Breast epithelium (tissue), 4 donors: Measurements from ENCODE around the gene ZFAND2A. TPM values are rescaled to one million over a fixed set of nuclear protein-coding genes. Genes with fewer than 3 reads are reported as not detected.
"Not testable (repeated sequence)": the region's sequence is repeated elsewhere in the genome, so short reads cannot be mapped to it uniquely, and the experiment has no call there.

Source experiments
- DNase-seq, 2 donors: peaks; one replicate each; pipeline ENCODE4 v3.0.0-alpha.2; 2019; ENCODE audit warnings: low spot score in 2 of 2
- H3K27ac ChIP-seq, 2 donors: fragments of 200-600 bp; sonication (generic) in 1 of 2; one replicate each; pipeline ENCODE4 v1.5.1; 2016 to 2019; ENCODE audit warnings: mild to moderate bottlenecking in 1 of 2
- H3K27me3 ChIP-seq, 2 donors: fragments of 200-600 bp; sonication (generic) in 1 of 2; one replicate each; pipeline versions ENCODE4 v1.5.1 to v1.6.0; 2017 to 2019; ENCODE audit warnings: control low read depth in 1 of 2, mild to moderate bottlenecking in 1 of 2
- H3K36me3 ChIP-seq: fragments of 200-600 bp; one replicate; pipeline ENCODE4 v1.5.1; 2019
- H3K4me1 ChIP-seq, 2 donors: fragments of 200-600 bp; sonication (generic); one replicate each; pipeline ENCODE4 v1.5.1; 2016 to 2019; ENCODE audit warnings: control low read depth in 1 of 2
- H3K4me3 ChIP-seq, 3 donors: fragments of 200-600 bp; sonication (generic); 1 replicate in 2 of 3; 2 replicates in 1 of 3; pipeline ENCODE4 v1.5.1; 2016 to 2019; ENCODE audit warnings: mild to moderate bottlenecking in 3 of 3, moderate library complexity in 2 of 3
- H3K9me3 ChIP-seq, 2 donors: fragments of 200-600 bp; sonication (generic) in 1 of 2; one replicate each; pipeline ENCODE4 v1.5.1; 2016 to 2019; ENCODE audit warnings: control low read depth in 1 of 2
- POLR2A ChIP-seq: fragments of 450-650 bp; IDR thresholded peaks from one replicate; pipeline ENCODE4 v1.6.1; 2016; ENCODE audit warnings: antibody characterized with exemption, mild to moderate bottlenecking, moderate library complexity
- POLR2AphosphoS5 ChIP-seq, 3 donors: sonication (generic); formaldehyde crosslinking; IDR thresholded peaks; one replicate each; pipeline ENCODE4 v1.6.1; 2017; ENCODE audit warnings: antibody characterized with exemption in 3 of 3
- intact Hi-C: fragments of 100-400 bp; cut with DNase I; formaldehyde crosslinking; loops from one replicate; pipeline ENCODE4 v1.15.1; 2023; ENCODE audit warnings: low total_unique reads
- total RNA-seq, 3 donors: library from RNA; depleted of rRNA; stranded (reverse); fragments of >200 nt; gene quantifications; one replicate each; pipeline ENCODE4 v1.1.0, GENCODE V29; 2016
- TF ChIP-seq, protein P1 (sequence below), 3 donors: fragments of 450-650 bp; IDR thresholded peaks; one replicate each; pipeline ENCODE4 v1.5.1; 2016 to 2017; ENCODE audit warnings: antibody characterized with exemption in 3 of 3, mild to moderate bottlenecking in 3 of 3, moderate library complexity in 3 of 3

Gene ZFAND2A
- total RNA-seq, 3 donors from 2014 or later: 31.9 to 41.6 (median 34.1) TPM

DNA sequence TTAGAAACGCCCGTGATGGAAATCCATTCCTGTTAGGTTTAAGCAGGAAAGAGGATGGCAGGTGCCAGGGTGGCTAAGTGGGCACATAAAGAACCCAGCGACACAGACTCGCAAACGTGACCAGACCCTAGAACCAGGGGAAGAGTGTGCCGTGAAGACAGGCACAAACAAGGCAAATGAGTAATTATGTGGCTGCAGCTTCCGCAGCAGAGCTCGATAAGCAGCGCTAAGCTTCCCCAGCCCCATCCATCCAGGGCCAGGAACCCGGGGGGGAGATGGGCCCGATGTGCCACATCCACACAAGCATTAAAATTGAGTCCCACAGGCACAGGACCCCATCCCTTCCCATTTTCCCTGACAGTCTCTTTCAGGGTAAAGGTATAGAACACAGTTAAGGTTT, 14.0 kb upstream of the ZFAND2A start:
- intact Hi-C loops: no loop called here
- Histone ChIP-seq H3K9me3 (no peaks in the 10 kb centered on the region), H3K27ac (no peak overlapping the region), H3K4me1 (peaks cover 0 to 3% of the 10 kb centered on the region in 2 donors), H3K27me3 (peaks cover 0 to 6% of the 10 kb centered on the region in 2 donors), H3K36me3 (no peaks in the 10 kb centered on the region), H3K4me3 (no peak overlapping the region)
- TF ChIP-seq, protein P1, sequence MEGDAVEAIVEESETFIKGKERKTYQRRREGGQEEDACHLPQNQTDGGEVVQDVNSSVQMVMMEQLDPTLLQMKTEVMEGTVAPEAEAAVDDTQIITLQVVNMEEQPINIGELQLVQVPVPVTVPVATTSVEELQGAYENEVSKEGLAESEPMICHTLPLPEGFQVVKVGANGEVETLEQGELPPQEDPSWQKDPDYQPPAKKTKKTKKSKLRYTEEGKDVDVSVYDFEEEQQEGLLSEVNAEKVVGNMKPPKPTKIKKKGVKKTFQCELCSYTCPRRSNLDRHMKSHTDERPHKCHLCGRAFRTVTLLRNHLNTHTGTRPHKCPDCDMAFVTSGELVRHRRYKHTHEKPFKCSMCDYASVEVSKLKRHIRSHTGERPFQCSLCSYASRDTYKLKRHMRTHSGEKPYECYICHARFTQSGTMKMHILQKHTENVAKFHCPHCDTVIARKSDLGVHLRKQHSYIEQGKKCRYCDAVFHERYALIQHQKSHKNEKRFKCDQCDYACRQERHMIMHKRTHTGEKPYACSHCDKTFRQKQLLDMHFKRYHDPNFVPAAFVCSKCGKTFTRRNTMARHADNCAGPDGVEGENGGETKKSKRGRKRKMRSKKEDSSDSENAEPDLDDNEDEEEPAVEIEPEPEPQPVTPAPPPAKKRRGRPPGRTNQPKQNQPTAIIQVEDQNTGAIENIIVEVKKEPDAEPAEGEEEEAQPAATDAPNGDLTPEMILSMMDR (IDR thresholded peaks at IDR 0.05): no peak
- no peak for TF ChIP-seq POLR2A
- no peak for TF ChIP-seq POLR2AphosphoS5 (IDR thresholded peaks at IDR 0.05)
- no peak for DNase-seq

DNA sequence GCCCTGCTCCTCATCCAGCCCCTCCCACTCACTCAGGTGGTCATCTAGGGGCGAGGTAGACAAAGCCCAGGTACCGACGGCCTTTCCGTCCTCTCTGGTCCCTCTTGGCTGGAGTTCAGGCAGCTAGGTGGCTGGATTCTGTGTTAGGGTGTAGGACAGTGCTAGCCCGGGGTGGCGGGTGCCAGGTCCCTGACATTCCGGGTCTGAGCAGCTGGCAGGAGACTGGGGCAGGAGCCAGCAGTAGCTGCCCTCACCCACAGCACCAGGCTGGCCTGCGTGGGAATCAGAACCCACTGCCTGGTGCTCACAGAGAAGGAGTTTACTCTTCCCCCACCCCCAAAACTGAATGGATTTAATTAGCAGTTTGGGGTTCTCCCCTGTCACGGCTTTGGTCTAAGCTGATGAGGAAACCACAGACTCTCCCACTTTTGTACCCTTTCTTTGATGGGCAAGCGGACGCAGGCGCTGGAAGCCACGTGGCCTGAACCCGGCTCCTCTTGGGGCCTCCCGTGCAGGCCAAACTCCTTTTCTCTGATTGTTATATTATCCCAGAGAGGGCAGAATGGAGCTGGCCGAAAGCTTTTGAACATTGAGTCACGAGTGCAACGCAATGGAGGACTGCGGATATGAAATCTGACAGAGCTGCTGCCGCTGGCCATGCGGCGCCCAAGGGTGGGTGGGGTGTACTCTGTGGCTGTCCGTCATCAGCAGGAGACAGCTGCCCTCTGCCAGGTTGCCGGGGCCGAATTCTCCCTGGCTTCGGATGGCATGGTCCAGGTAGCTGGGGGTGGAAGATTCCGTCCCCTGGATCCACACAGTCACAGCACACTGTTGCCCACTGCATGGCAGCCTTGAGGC, 12.9 kb upstream of the ZFAND2A start:
- H3K27ac ChIP-seq: no peak overlapping the region
- no peak for TF ChIP-seq POLR2AphosphoS5 (IDR thresholded peaks at IDR 0.05)
- TF ChIP-seq POLR2A: no peak
- TF ChIP-seq, protein P1 (IDR thresholded peaks at IDR 0.05): no peak
- intact Hi-C loops: no loop called here

DNA sequence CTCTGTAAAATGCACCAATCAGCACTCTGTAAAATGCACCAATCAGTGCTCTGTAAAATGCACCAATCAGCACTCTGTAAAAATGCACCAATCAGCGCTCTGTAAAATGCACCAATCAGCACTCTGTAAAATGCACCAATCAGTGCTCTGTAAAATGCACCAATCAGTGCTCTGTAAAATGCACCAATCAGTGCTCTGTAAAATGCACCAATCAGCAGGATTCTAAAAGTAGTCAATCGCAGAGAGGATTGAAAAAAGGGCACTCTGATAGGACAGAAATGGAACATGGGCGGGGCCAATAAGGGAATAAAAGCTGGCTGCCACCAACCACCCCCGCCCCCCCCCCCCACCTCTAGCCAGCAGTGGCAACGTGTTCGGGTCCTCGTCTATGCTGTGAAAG, 11.5 kb upstream of the ZFAND2A start:
- intact Hi-C loops, H3K27ac ChIP-seq, H3K9me3 ChIP-seq, H3K27me3 ChIP-seq, H3K36me3 ChIP-seq, H3K4me1 ChIP-seq, H3K4me3 ChIP-seq, DNase-seq: not testable (repeated sequence)

More for the DNA sequence above, 12.9 kb upstream of the ZFAND2A start:
- Histone ChIP-seq H3K4me1 (peaks cover 0 to 3% of the 10 kb centered on the region in 2 donors), H3K27me3 (peaks cover 0 to under 1% of the 10 kb centered on the region in 2 donors), H3K36me3 (no peaks in the 10 kb centered on the region), H3K4me3 (no peak overlapping the region), H3K9me3 (no peaks in the 10 kb centered on the region)
- DNase-seq: no peak

DNA sequence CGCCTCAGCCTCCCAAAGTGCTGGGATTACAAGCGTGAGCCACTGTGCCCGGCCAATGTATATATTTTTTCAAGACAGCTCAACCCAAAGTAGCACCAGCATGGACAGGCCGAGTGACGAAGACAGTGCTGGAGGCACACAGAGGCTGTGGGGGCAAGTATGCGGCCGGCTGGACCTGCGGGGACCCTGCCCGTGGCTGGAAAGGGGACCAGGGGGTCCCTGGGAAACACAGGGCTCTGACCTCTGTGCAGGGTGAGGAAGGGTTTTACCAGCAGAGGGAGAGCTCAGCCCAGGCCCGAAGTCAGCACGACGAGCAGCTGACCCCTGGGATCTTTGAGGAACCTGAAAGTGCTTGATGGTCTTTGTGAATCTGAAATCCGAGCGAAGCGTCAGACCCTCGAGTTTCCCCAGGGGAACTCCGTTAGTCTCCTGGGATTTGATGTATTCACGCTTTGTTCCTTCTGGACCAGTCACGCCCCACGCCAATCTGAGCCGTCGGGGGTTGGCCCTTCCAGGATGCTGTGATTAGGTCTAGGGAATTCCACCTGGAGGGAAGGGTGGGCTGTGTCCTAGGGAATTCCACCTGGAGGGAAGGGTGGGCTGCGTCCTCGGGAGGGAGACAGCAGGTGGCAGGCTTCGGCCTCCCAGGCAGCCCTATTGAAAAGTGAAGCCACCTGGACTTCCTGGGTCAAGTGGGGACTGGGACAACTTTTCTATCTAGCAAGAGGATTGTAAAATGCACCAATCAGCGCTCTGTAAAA, 10.9 kb upstream of the ZFAND2A start:
- intact Hi-C loops: no loop called here
- TF ChIP-seq POLR2A (no peak), POLR2AphosphoS5 (IDR thresholded peaks at IDR 0.05) (no peak)
- TF ChIP-seq, protein P1 (IDR thresholded peaks at IDR 0.05): no peak

DNA sequence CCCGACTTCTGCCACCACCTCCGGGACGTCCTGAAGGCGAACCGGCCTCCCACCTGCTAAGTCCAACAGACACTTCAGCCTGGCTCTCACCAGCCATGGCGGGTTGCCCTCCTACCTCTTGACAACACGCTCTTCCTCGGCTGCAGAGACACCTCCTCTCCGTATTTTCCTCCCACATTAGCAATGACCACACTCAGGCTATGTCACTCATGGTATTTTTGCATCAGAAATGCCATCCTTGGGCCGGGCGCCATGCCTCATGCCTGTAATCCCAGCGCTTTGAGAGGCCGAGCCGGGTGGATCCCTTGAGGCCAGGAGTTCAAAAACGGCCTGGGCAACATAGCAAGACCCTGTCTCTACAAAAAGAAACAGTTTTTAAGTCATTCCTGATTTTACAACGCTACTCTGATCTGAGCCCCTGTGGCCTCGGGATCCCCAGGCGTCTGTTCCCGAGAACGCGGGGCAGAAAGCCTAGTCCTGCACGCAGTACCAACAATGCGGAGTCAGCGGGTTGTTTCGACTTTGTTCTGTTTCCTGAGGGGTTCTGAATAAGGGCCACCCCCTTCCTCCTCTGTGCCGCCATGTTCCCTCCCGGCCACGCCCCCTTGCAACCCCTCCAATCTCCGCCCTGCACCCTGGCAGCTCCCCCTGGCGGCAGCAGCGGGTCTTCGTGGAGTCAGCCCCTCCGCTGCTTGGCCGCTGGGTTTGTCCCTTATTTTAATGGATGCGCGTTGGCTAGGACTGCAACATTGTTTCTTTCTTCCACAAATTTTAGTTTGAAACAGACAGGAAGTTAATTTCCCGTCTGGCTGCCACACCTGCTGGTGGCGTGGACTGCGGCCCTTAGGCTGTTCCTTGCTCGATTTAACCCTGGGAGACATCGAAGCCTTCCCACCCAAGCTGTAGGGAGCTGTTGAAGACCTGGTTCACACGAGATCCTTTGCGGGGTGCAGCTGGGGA, 9.7 kb upstream of the ZFAND2A start:
- intact Hi-C loops: loop anchor here (10.0 kb wide), 1 partner anchor 175 kb away; no protein-coding TSS in a partner anchor
- peak; percentile 88 to 91 for DNase-seq
- Histone ChIP-seq H3K36me3 (no peaks in the 10 kb centered on the region), H3K27ac (peak overlapping the region; percentile 68 to 73), H3K9me3 (no peaks in the 10 kb centered on the region), H3K4me3 (peak overlapping the region; percentile 44 to 82 (median 74)), H3K27me3 (no peaks in the 10 kb centered on the region), H3K4me1 (no peaks in the 10 kb centered on the region)
- no peak for TF ChIP-seq POLR2A
- TF ChIP-seq, protein P1 (IDR thresholded peaks at IDR 0.05): peak; percentile 78 to 95 (median 88)
- peak in 1 of 3 donors; percentile 20 for TF ChIP-seq POLR2AphosphoS5 (IDR thresholded peaks at IDR 0.05)

More for the DNA sequence above, 10.9 kb upstream of the ZFAND2A start:
- Histone ChIP-seq H3K4me3 (no peak overlapping the region), H3K9me3 (no peaks in the 10 kb centered on the region), H3K4me1 (no peaks in the 10 kb centered on the region), H3K36me3 (no peaks in the 10 kb centered on the region), H3K27me3 (no peaks in the 10 kb centered on the region), H3K27ac (no peak overlapping the region)
- no peak for DNase-seq
